D341Med (cell line): Measurements from ENCODE around the gene PICK1.

ENCODE experiments used
- DNase-seq: peaks from one replicate; pipeline ENCODE4 v3.0.0; 2012; ENCODE audit warnings: low spot score

Gene PICK1

DNA sequence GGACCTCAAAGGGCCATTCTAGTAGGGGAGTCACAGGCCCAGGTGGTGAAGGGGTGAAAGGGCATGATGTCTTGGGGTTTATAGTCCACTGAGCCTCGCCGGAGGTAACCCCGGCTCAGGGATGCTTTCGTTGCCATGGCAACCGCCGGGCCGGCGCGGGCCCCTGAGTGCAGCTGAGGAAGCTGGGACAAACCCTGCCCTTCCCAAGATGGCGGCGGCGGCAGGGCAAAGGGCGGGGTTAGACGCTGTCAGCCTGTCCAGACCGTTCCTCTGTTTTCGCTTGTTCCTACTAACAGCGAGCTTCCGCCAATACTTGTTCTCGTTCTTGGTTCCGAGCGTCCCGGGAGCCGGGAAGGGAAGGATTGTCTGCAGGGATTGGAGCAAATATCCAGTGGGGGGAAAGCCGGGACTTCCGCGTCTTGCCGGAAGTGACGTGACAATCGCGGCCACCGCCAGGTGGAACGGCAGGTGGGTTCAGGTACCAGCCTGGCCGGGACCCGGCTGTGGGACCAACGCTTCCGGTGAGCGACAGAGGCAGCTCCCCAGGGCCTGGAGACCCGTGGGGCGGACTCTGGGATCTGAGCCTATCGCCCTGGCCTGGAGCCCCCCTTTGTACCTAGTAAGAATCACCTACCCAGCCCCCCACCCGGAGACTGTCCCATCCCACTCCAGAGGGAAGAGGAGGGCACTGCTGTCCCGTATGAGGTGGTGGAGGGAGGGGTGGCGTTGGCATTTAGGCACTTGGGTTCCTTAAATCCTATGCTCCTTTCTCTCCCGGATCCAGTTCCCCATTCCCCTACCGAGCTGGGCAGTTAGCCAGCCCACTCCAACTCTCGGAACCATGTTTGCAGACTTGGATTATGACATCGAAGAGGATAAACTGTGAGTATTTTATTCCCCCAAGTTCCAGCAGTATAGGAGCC, at the start of gene PICK1:
TSS of gene PICK1 (plus strand) at position 436 of the 923 bp plus-strand sequence. CDS start at position 842, 406 bp downstream.
- peak; percentile 96 for DNase-seq

DNA sequence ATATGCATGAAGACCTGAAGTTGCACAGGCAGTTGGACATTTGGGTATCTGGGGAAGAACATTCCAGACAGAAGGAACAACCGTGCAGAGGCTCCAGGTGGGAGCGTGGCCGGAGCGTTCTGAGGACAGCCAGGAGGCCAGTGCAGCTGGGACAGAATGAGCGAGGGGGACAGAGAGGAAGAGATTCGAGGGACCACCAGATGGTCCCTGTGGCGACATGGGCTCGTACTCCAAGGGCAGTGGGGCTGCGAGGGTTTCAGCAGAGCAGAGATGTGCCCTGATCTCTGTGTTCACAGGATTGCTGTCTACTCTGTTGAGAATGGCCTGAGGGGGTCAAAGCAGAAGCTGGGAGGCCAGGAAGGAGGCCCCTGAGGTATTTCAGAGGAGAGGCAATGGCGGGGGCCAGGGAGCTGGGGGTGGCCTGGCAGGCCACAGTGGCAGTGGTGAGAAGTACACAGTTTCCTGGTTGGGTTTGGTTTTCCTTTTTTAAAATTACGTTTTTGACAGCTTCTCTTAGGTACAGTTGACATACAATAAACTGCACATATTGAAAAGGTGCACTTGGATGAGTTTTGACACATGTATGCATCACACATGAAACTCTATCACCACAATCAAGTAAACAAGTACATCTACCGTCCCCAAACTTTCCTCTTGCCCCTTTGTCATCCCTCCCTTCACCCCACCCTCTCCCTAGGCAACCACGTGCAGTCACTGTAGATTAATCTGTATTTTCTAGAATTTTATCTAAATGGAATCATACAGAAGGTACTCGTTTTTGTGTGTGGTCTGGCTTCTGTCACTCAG, 48.0 kb upstream of the PICK1 start:
- DNase-seq: no peak

DNA sequence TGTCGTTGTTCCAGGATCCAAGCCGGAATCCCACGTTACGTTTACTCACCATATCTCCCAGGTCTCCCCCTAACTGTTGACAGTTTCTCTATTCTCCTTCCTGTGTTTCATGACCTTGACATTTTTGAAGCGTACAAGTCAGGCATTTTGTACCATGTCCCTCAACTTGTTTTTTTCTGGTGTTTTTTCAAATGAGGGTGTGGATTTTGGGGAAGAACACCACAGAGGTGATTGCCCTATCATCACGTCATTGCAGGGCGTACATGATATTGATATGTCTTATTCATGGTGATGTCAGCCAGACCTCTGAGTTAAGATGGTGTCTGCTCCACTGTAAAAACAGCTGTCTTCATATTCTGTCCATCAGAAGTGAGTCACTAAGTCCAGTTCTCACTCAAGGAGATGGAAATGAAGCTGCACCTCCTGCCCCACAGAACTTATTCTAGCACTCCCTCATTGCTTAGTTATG, 44.6 kb upstream of the PICK1 start:
- DNase-seq: no peak

DNA sequence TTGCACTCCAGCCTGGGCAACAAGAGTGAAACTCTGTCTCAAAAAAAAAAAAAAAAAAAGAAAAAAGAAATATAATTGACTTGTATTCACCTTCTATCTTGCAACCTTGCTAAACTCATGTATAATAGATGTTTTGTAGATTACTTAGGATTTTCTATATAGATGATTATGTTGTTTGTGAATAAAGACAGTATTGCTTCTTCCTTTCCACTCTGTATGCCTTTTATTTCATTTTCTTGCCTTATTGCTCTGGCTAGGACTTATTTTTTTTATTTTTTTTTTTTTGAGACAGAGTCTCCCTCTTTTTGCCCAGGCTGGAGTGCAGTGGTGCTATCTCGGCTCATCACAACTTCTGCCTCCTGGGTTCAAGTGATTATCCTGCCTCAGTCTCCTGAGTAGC, 43.1 kb upstream of the PICK1 start:
- DNase-seq: no peak

DNA sequence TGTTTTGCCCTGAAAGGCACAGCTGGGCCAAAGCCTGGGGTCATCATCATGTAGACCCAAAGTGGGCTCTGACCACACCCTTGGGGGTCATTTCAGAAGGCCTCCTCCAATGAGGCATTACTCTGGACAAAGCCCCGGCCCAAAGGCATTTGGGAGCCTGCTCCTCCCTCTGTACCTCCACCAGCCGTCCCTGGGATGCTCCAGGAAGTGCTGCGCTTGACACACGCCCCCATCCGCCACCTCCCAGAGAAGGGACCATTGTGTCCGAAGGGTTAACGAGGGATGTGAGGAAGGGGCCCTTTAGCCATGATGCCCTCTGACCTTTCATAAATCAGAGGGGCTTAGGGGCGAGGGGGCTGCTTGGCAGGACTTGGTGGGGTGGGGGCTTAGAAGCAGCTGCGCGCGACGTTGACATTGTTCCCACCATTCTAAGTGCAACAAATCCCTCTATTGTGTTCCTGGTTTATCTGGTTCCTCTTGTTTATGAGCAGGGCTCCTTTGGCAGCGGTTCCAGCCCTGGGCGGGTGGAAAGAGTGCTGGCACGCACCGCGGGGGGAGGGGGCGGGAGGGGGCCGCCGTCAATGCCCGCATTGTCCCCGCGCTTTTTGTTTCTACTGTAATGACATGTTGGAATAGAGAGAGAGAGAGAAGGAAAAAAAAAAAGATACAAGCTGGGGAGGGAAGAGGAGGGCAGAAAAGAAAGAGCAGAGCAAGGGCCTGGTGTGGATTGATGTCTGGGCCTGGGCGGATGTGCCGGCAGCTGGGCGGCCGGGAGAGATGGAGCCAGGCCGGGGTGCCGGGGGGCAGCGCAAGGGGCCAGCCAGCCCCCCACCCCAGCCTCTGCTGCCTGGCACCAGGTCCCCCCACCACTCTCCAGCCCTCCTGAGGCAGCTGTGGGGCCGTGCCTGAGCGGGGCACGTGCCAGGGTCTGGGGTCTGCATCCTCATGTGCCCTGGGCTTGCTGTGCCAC, 40.7 kb upstream of the PICK1 start:
- DNase-seq: no peak

DNA sequence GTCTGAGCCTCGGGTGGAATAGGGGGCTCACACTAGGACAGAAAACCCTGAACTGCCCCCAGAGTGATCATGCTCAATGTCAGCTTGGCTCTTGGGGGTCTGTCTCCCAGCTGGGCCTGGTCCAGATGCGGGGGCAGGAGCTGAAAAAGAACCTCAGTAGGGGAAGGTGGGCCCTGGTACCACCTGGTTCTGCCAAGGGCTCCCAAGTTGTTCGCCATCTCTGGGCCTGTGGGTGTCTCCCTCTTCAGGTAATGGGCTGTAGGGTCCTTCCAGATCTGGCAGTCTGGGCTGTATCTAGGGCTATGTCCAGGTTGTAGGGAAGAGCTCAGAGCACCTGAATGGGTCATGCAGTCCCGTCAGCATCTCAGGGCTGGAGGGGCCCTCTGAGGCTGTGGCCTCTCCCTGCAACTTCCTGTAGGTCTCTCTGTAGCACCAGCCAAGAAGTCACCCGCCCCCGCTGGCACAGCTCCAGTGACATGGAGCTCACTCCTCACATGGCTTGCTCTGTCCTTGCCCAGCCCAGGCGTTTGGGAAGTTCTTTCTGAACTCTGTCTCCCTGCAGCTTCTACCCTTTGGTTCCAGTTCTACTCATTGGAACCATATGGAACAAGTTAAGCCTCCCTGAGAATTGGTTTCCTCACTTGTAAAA, 39.8 kb upstream of the PICK1 start:
- no peak for DNase-seq

DNA sequence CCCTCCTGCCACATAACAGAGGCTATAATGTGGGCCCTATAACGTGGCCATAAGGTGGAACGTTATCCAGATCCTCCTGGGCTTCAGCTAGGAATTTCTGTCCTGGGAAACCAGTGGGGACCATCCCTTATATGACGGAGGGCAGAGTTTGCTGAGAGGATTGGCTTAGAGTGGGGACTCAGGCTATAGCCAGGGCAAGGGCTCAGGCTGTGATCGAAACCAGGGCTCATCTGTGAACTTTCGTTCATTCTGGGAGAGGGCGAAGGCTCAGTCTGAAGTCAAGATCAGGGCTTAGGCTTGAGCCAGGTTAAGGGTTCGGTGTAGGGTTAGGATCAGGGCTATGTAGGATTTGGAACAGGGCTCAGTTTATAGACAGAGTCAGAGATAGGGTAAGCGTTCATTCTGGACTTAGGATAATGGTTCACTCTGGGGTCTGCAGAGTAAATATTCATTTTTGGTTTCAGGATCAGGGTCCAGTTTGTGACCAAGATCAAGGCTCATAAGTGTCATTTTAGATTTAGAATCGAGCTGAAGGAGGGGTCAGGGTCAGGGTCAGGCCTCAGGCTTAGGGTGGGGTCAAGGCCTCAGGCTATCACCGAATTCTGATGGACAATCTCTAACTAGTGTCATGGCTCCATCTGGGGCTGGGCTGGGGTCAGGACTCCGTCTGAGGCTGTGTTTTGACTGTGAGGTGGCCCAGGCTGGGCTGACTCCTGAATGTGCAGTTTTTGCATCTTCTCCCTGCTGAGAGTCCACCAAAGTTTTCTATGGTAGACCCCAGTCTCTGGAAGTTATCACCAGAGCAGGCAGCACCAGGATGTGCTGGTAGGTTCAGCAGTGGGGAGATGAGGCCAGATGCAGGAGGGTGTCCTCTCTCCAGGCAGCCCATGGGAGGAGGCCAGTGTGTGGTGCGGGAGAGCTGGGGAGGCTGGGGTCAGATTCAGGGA, 39.0 kb upstream of the PICK1 start:
- DNase-seq: no peak

DNA sequence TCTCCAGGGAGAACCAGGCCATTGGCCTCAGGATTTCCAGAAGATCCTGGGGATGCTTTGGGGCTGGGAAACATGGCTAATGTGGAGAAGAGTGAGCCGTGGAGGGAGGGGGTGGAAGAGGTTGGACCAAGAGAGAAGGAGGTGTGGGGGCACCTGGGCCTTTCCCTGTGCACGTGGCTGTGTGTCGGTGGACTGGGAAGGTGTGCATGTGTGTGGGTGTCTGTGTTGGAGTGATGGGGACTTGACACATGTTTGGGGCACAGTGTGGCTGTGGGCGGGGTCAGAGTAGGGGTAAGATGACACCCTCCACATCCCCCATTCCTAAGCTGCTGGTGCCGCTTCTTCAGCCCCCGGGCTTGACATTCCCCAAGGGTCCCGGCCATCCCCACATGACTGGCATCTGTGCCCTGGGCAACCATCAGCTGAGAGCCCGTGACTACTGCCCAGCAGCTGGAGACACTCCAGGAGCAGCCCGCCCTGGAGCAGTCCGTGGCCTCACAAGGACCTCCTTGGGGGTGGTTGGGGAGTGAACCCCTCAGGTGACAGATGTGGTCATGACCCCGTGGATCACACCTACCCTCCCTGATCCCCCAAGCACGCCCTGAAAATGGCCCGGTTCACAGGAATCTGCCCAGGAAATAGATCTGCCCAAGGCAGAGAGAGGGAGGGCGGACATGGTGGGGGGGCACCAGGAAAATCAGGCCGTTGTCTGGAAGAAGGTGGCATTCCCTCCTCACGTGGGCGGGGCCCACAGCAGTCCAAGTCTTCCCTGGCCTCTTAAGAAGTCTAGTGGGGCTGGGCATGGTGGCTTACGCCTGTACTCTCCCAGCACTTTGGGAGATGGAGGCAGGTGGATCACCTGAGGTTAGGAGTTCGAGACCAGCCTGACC, 38.0 kb upstream of the PICK1 start:
- no peak for DNase-seq

DNA sequence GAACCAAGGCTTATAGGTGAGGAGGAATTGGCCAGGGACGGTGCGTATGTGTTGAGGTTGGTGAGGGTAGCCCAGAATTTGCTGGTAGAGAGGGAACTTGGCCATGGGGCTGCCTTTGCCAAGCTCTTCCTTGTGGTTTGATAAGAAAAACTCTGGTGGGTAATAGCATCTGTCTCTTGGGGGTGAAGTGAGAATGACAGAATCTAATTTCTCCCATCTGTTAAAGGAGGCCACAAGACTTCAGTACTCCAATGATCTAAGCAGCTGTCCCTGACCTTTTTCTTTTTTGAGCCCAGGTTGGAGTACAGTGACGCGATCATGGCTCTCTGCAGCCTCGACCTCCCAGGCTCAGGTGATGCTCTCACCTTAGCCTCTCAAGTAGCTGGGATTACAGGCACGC, 36.0 kb upstream of the PICK1 start:
- no peak for DNase-seq

DNA sequence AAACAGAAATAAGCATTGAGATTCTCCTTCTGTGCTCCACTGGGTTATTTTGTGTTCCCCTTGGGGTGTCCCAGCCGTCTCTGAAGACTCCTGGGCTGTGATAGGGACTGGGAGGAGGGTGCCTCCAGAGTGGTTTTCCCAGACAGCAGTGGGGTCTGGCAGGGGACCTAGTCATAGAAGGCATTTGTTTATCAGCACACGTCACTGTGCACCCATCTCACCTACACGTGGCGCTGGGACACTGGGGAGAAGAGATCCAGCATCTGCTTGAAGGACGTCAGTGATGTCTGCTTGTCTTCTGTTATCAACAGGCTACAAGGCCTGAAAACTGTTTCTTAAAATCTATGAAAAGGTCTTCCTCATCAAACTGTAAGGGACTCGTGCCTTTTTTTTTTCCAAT, 34.2 kb upstream of the PICK1 start:
- no peak for DNase-seq

DNA sequence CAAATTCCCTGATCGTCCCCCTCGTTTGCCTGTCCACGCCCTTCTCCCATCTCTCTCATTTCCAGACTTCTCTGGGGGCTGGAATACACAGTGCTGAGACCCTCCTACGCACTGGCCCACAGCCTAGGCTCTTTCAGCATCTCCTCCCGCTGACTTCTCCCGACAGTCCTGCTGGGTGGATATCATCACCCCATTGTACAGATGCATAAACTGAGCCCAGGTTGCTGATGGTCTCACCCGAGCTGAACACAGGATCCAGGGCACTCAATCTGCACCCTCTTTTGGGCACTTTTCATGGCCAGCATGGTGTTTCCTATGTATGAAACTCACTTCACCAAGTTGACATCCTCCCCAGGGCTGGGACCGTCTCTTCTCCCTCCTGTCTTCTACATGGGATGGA, 31.7 kb upstream of the PICK1 start:
- DNase-seq: no peak

DNA sequence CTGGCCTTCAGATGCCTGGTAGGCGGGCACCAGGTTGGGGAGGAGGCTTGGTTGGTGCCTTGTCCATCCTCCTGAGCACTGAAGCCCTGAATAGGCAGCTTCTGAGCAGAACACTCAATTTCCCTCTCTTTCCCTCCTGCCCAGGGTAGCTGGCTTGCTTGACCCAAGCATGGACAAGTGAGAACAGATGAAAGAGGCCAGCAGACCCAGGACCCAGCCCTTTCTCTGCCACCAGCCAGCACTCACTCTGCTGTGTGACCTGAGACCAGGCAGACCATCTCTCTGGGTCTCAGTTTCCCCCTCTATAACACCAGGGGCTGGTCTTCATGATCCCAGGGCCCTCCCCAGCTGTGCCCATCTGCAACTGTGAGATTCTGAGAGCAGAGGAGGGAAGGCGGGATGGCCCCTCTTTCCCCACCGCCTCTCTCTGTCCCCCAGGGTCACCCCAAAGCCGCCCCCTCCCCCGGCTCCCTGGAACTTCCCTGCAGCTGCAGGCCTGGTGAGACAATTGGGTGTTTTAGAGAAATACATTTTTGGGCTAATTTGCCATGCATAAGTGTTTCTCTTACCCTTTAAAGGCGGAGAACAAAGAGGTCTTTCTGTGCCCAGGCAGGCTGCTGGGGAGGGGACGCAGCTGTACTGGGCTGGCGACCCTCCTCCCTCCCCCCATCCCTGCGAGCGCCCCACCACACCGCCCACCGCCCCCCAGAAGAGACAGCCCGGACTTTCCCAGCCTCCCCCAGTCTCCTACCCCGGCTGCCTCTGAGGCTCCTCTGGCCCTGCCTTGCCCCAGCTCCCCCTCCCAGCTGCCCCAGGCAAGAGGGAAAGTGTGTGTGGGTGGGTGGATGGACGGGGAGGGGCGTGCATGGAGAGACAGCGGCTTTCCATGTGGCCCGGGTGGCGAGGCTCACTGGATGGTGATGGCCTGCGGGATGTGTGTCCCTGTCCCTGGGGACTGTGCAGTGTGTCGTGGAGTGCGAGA, 30.8 kb upstream of the PICK1 start:
- DNase-seq: no peak

DNA sequence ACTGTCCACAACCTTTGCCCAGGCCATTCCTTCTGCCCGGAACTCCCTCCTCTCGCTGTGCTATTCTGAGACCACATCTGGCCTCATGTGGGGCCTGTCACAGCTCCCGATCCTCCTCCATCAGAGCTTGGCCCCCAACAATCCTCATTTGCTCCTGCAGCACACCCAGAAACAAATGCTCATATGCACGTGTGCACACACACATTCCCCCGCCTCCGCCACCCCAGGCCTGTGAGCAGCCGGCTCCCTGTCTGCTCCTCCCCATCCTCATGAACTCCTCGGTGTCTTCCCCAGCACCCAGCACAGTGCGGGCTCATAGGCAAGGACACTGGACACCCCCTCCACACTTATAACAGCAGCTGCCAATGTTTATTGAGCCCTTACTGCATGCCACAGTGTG, 29.7 kb upstream of the PICK1 start:
- no peak for DNase-seq

DNA sequence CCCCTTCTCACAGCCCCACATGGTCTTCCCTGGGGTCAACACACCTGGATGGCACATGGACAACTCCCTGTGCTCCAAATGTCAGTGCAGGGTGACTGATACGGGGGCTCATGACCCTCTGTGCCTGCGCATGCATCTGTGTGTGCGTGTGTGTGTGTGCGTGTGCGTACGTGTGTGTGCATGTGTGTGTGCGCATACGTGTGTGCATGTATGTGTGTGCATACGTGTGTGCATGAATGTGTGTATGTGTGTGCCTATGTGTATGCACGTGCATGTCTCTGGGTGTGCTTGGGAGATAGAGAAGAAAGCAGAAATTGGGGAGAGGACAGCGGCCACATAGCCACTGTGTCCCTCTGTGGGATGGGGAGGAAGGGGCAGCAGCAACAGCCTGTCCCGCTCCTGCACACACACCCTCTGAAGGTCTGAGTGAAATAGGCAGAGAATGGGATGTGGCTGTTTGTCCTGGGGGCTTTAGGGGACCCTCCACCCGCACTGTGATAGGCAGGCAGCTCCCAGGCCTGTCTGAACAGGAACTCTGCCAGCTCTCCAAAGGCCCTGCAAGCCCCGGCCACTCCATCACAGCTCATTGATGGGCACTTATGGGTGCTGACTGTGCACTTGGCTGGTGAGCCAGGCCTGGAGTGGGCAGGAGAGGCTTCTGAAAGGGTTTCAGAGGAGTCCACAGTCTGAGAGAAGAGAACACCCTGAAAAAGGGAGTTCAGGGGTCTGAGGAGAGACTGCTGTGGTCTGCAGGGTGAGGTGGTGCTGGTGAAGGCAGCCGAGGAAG, 28.7 kb upstream of the PICK1 start:
- DNase-seq: no peak

DNA sequence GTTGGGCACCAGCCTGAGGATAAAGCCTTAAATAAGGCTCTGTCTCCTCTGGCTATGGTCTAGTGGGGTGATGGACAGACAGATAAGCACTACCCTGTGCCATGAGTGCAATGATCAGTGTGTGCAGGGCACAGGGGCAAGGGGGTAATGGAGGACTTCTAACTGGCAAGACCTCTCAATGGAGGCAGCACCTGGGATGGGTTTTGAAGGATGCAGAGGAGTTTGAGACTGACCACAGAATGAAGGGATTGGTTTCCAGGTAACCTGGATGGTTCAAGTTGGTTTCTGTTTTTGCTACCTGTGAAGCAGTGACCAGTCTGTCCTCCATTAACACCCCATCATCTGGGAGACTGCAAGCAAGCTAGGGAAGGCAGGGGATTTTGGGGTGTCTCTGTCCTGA, 27.8 kb upstream of the PICK1 start:
- DNase-seq: no peak

DNA sequence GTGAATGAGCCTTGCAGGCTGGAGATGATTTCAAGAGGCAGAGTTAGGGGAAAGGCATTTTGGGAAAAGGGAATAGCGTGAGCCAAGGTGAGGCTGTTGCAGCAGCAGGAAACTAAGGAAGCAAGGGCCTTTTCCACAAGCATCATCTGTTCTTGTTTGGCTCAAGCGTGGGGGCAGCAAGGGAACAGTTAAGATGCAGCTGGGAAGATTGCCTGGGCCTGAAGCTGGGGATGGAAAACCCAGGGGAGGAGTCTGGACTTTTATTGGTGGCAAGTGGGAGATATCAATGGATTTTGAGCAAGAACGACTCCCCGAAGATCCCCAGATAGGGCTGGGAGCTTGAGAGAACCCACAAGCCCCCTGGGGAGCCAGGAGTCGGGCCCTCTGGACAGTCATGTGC, 27.3 kb upstream of the PICK1 start:
- DNase-seq: no peak
